Activated CD8-positive, alpha-beta memory T cell treated with anti-CD3 and anti-CD28 coated beads, Interleukin-2, amount 10 ng/mL, durations not matched to agents 7 days and 5 days (primary cell): ENCODE results near the gene WASF2. TPM values are rescaled to one million over a fixed set of nuclear protein-coding genes. Genes with fewer than 3 reads are reported as not detected.
"Not testable (repeated sequence)": the region's sequence is repeated elsewhere in the genome, so short reads cannot be mapped to it uniquely, and the experiment has no call there.

Source experiments
- ATAC-seq: fragments of 150-1000 bp; cut with Tn5 transposase; one replicate; pipeline ENCODE4 v1.10.0; 2021; ENCODE audit warnings: moderate library complexity
- CTCF ChIA-PET: fragments of 350-600 bp; sonication (Branson Sonifier 250); formaldehyde crosslinking; loops from one replicate; lab custom pipeline; 2021; ENCODE audit warnings: antibody characterized with exemption; lab: Charles Lee
- DNase-seq: peaks from one replicate; pipeline ENCODE4 v3.0.0-alpha.2; 2020
- H3K27ac Mint-ChIP-seq: one replicate; pipeline ENCODE4 v1.8.0; 2021; ENCODE audit warnings: mild to moderate bottlenecking, mixed read lengths
- H3K27me3 Mint-ChIP-seq: one replicate; pipeline ENCODE4 v1.8.0; 2021; ENCODE audit warnings: mixed read lengths
- H3K36me3 Mint-ChIP-seq: one replicate; pipeline ENCODE4 v1.8.0; 2021; ENCODE audit warnings: mild to moderate bottlenecking, mixed read lengths
- H3K4me1 Mint-ChIP-seq: one replicate; pipeline ENCODE4 v1.8.0; 2021; ENCODE audit warnings: mixed read lengths
- H3K4me3 Mint-ChIP-seq: one replicate; pipeline ENCODE4 v1.8.0; 2021; ENCODE audit warnings: mild to moderate bottlenecking, moderate library complexity, mixed read lengths
- H3K9me3 Mint-ChIP-seq: one replicate; pipeline ENCODE4 v1.8.0; 2022; ENCODE audit warnings: low read depth, mixed read lengths
- total RNA-seq, 2 experiments: library from RNA; stranded (reverse); gene quantifications; one replicate each; pipeline ENCODE4 v1.2.3, GENCODE V29; 2021

The WASF2 gene
- total RNA-seq, 2 experiments from 2014 or later, result 113 to 117 TPM

- Mint-ChIP-seq H3K27ac (peak overlapping the region; percentile 1), H3K9me3 (no peaks in the 10 kb centered on the region), H3K4me1 (peaks cover 47% of the 10 kb centered on the region), H3K4me3 (no peak overlapping the region), H3K27me3 (no peaks in the 10 kb centered on the region), H3K36me3 (peaks cover 21% of the 10 kb centered on the region)
- DNase-seq, result no peak
- ATAC-seq, result no peak
- CTCF ChIA-PET, result no interaction called here
These were observed 42.1 kb downstream of the WASF2 start for GRCh38 chr1:27447883-27448282.

- DNase-seq (no peak), ATAC-seq (no peak)
- CTCF ChIA-PET, result interaction anchor here (1.5 kb wide), 1 partner anchor 19 kb away, joined by 3 read pairs; no protein-coding TSS in a partner anchor
- Mint-ChIP-seq H3K9me3 (no peaks in the 10 kb centered on the region), H3K4me3 (no peak overlapping the region), H3K27ac (no peak overlapping the region), H3K27me3 (no peaks in the 10 kb centered on the region), H3K36me3 (peaks cover 21% of the 10 kb centered on the region), H3K4me1 (peaks cover 47% of the 10 kb centered on the region)
These were observed 42.6 kb downstream of the WASF2 start for GRCh38 chr1:27447399-27447798.

GRCh38 chr1:27446496-27447020, 43.4 kb downstream of the WASF2 start:
- DNase-seq (no peak), ATAC-seq (no peak)
- H3K27me3 Mint-ChIP-seq, result no peaks in the 10 kb centered on the region
- no peak overlapping the region for H3K4me3 Mint-ChIP-seq
- CTCF ChIA-PET, result interaction anchor here (0.6 to 1.8 kb wide), 8 partner anchors 9 to 160 kb away, joined by 3 to 8 read pairs (median 4); partner anchors contain the start of gene AHDC1
- H3K27ac Mint-ChIP-seq, result no peak overlapping the region
- peaks cover 45% of the 10 kb centered on the region for H3K4me1 Mint-ChIP-seq
- H3K36me3 Mint-ChIP-seq, result peaks cover 21% of the 10 kb centered on the region
- no peaks in the 10 kb centered on the region for H3K9me3 Mint-ChIP-seq

- DNase-seq (no peak), ATAC-seq (peak; percentile 85)
- CTCF ChIA-PET, result interaction anchor here (1.0 to 1.8 kb wide), 8 partner anchors 10 to 161 kb away, joined by 3 to 8 read pairs (median 4); partner anchors contain the start of gene AHDC1
- Mint-ChIP-seq H3K4me3 (peak overlapping the region; percentile 4), H3K27me3 (no peaks in the 10 kb centered on the region), H3K36me3 (peaks cover 19% of the 10 kb centered on the region), H3K9me3 (no peaks in the 10 kb centered on the region), H3K4me1 (peaks cover 40% of the 10 kb centered on the region), H3K27ac (peak overlapping the region; percentile 83)
These were observed 44.6 kb downstream of the WASF2 start for GRCh38 chr1:27445177-27445936.

- ATAC-seq, result peak; percentile 13
- CTCF ChIA-PET, result interaction anchor here (1.2 to 1.9 kb wide), 6 partner anchors 11 to 112 kb away, joined by 3 to 7 read pairs (median 4); partner anchors contain the start of gene GPR3
- no peak overlapping the region for H3K4me3 Mint-ChIP-seq
- H3K27me3 Mint-ChIP-seq, result no peaks in the 10 kb centered on the region
- peak overlapping the region; percentile 83 for H3K27ac Mint-ChIP-seq
- DNase-seq, result no peak
- H3K36me3 Mint-ChIP-seq, result peaks cover 14% of the 10 kb centered on the region
- H3K4me1 Mint-ChIP-seq, result peaks cover 42% of the 10 kb centered on the region
- H3K9me3 Mint-ChIP-seq, result no peaks in the 10 kb centered on the region
These were observed 45.3 kb downstream of the WASF2 start for GRCh38 chr1:27444632-27445031.

- H3K9me3 Mint-ChIP-seq, result no peaks in the 10 kb centered on the region
- peaks cover 46% of the 10 kb centered on the region for H3K4me1 Mint-ChIP-seq
- H3K4me3 Mint-ChIP-seq, result no peak overlapping the region
- H3K27ac Mint-ChIP-seq, result peak overlapping the region; percentile 55
- CTCF ChIA-PET, result interaction anchor here (0.8 to 2.2 kb wide), 4 partner anchors 23 to 224 kb away, joined by 3 to 6 read pairs (median 4); no protein-coding TSS in a partner anchor
- no peaks in the 10 kb centered on the region for H3K27me3 Mint-ChIP-seq
- DNase-seq (no peak), ATAC-seq (no peak)
- H3K36me3 Mint-ChIP-seq, result peaks cover 1% of the 10 kb centered on the region
These were observed 50.8 kb downstream of the WASF2 start for GRCh38 chr1:27439150-27439549.

- no peak overlapping the region for H3K27ac Mint-ChIP-seq
- CTCF ChIA-PET, result interaction anchor here (0.8 to 2.2 kb wide), 6 partner anchors 23 to 224 kb away, joined by 3 to 6 read pairs (median 4); no protein-coding TSS in a partner anchor
- no peak overlapping the region for H3K4me3 Mint-ChIP-seq
- H3K9me3 Mint-ChIP-seq, result no peaks in the 10 kb centered on the region
- ATAC-seq (no peak), DNase-seq (no peak)
- H3K27me3 Mint-ChIP-seq, result no peaks in the 10 kb centered on the region
- H3K36me3 Mint-ChIP-seq, result peaks cover 1% of the 10 kb centered on the region
- peaks cover 43% of the 10 kb centered on the region for H3K4me1 Mint-ChIP-seq
These were observed 51.3 kb downstream of the WASF2 start for GRCh38 chr1:27438621-27439061.

GRCh38 chr1:27436204-27437159, 53.5 kb downstream of the WASF2 start:
- Mint-ChIP-seq H3K9me3 (no peaks in the 10 kb centered on the region), H3K4me1 (peaks cover 49% of the 10 kb centered on the region), H3K27ac (peak overlapping the region; percentile 78), H3K27me3 (no peaks in the 10 kb centered on the region), H3K4me3 (peak overlapping the region; percentile 5), H3K36me3 (peaks cover 1% of the 10 kb centered on the region)
- DNase-seq, result no peak
- CTCF ChIA-PET, result interaction anchor here (0.5 to 2.0 kb wide), 15 partner anchors 9 to 204 kb away, joined by 3 to 8 read pairs (median 4); partner anchors contain the start of gene AHDC1
- ATAC-seq, result peak; percentile 91

- Mint-ChIP-seq H3K36me3 (peaks cover 1% of the 10 kb centered on the region), H3K9me3 (no peaks in the 10 kb centered on the region), H3K27ac (peak overlapping the region; percentile 78), H3K27me3 (no peaks in the 10 kb centered on the region), H3K4me3 (peak overlapping the region; percentile 5), H3K4me1 (peaks cover 57% of the 10 kb centered on the region)
- CTCF ChIA-PET, result interaction anchor here (0.6 to 2.0 kb wide), 7 partner anchors 8 to 203 kb away, joined by 3 to 8 read pairs (median 5); no protein-coding TSS in a partner anchor
- DNase-seq (no peak), ATAC-seq (no peak)
These were observed 54.3 kb downstream of the WASF2 start for GRCh38 chr1:27435566-27436203.

GRCh38 chr1:27433706-27434105, 56.3 kb downstream of the WASF2 start:
- DNase-seq, result no peak
- no peak overlapping the region for H3K4me3 Mint-ChIP-seq
- CTCF ChIA-PET, result interaction anchor here (0.6 to 1.1 kb wide), 2 partner anchors 12 to 852 kb away, joined by 3 read pairs; no protein-coding TSS in a partner anchor
- H3K36me3 Mint-ChIP-seq, result peaks cover 2% of the 10 kb centered on the region
- ATAC-seq, result no peak
- no peaks in the 10 kb centered on the region for H3K9me3 Mint-ChIP-seq
- no peaks in the 10 kb centered on the region for H3K27me3 Mint-ChIP-seq
- no peak overlapping the region for H3K27ac Mint-ChIP-seq
- H3K4me1 Mint-ChIP-seq, result peaks cover 57% of the 10 kb centered on the region

- H3K36me3 Mint-ChIP-seq, CTCF ChIA-PET, H3K27ac Mint-ChIP-seq, H3K9me3 Mint-ChIP-seq, DNase-seq, H3K4me3 Mint-ChIP-seq, ATAC-seq, H3K27me3 Mint-ChIP-seq: not testable (repeated sequence)
- peaks cover 54% of the 10 kb centered on the region for H3K4me1 Mint-ChIP-seq
These were observed 57.2 kb downstream of the WASF2 start for GRCh38 chr1:27432725-27433124.

- Mint-ChIP-seq H3K4me3 (no peak overlapping the region), H3K36me3 (peaks cover 8% of the 10 kb centered on the region), H3K27me3 (no peaks in the 10 kb centered on the region), H3K27ac (peak overlapping the region; percentile 77), H3K4me1 (peaks cover 44% of the 10 kb centered on the region), H3K9me3 (no peaks in the 10 kb centered on the region)
- ATAC-seq, result no peak
- CTCF ChIA-PET, result interaction anchor here (1.4 to 1.9 kb wide), 3 partner anchors 8 to 40 kb away, joined by 4 to 10 read pairs (median 5); no protein-coding TSS in a partner anchor
- no peak for DNase-seq
These were observed 58.4 kb downstream of the WASF2 start for GRCh38 chr1:27431601-27431940.
